Measurements from ENCODE around the gene CA10. TPM values are rescaled to one million over a fixed set of nuclear protein-coding genes. Genes with fewer than 3 reads are reported as not detected.

Gene CA10
- total and polyA plus RNA-seq, 2 experiments from 2014 or later, result 0.92 to 1.5 TPM

- H3K27ac ChIP-seq (ENCODE audit: low read depth), result no peak overlapping the region
- H3K4me2 ChIP-seq, result no peak overlapping the region
- no peak for DNase-seq (ENCODE audit: low spot score)
Observed at GRCh38 chr17:52027620-52028295, 130.8 kb downstream of the CA10 start.

More at GRCh38 chr17:52027620-52028295, 130.8 kb downstream of the CA10 start:
- H3K27me3 Mint-ChIP-seq (ENCODE audit: insufficient read depth, low read depth, poor library complexity), result peaks cover 2% of the 10 kb centered on the region
- Histone ChIP-seq H3F3A (replicated peaks; ENCODE audit: low read depth) (no peaks in the 10 kb centered on the region), H3K4me3 (no peak overlapping the region), H4K20me1 (replicated peaks; ENCODE audit: insufficient read depth) (no peaks in the 10 kb centered on the region), H3K36me3 (ENCODE audit: insufficient read depth) (no peaks in the 10 kb centered on the region), H3K9me2 (ENCODE audit: insufficient read depth) (no peaks in the 10 kb centered on the region; the same call in 1 of the 2 replicates), H3K27me3 (ENCODE audit: insufficient read depth) (no peaks in the 10 kb centered on the region), H2AFZ (no peak overlapping the region), H3K79me2 (replicated peaks; ENCODE audit: insufficient read depth) (no peaks in the 10 kb centered on the region), H3K4me1 (ENCODE audit: insufficient read depth) (no peaks in the 10 kb centered on the region)
- H3K27ac Mint-ChIP-seq, result no peak overlapping the region
- peaks cover 8% of the 10 kb centered on the region; the same call in 2 of the 3 replicates for H3K9me3 Mint-ChIP-seq
- no peak for ATAC-seq
- H3K36me3 Mint-ChIP-seq (ENCODE audit: low read depth), result no peaks in the 10 kb centered on the region
- no peak for TF ChIP-seq POLR2AphosphoS5 (IDR thresholded peaks at IDR 0.05; ENCODE audit: low read depth)
- no peak for TF ChIP-seq JUNB (IDR thresholded peaks at IDR 0.05; ENCODE audit: unreplicated experiment)
- TF ChIP-seq EZH2phosphoT487 (IDR thresholded peaks at IDR 0.05; ENCODE audit: unreplicated experiment), result no peak
- TF ChIP-seq, protein P1, sequence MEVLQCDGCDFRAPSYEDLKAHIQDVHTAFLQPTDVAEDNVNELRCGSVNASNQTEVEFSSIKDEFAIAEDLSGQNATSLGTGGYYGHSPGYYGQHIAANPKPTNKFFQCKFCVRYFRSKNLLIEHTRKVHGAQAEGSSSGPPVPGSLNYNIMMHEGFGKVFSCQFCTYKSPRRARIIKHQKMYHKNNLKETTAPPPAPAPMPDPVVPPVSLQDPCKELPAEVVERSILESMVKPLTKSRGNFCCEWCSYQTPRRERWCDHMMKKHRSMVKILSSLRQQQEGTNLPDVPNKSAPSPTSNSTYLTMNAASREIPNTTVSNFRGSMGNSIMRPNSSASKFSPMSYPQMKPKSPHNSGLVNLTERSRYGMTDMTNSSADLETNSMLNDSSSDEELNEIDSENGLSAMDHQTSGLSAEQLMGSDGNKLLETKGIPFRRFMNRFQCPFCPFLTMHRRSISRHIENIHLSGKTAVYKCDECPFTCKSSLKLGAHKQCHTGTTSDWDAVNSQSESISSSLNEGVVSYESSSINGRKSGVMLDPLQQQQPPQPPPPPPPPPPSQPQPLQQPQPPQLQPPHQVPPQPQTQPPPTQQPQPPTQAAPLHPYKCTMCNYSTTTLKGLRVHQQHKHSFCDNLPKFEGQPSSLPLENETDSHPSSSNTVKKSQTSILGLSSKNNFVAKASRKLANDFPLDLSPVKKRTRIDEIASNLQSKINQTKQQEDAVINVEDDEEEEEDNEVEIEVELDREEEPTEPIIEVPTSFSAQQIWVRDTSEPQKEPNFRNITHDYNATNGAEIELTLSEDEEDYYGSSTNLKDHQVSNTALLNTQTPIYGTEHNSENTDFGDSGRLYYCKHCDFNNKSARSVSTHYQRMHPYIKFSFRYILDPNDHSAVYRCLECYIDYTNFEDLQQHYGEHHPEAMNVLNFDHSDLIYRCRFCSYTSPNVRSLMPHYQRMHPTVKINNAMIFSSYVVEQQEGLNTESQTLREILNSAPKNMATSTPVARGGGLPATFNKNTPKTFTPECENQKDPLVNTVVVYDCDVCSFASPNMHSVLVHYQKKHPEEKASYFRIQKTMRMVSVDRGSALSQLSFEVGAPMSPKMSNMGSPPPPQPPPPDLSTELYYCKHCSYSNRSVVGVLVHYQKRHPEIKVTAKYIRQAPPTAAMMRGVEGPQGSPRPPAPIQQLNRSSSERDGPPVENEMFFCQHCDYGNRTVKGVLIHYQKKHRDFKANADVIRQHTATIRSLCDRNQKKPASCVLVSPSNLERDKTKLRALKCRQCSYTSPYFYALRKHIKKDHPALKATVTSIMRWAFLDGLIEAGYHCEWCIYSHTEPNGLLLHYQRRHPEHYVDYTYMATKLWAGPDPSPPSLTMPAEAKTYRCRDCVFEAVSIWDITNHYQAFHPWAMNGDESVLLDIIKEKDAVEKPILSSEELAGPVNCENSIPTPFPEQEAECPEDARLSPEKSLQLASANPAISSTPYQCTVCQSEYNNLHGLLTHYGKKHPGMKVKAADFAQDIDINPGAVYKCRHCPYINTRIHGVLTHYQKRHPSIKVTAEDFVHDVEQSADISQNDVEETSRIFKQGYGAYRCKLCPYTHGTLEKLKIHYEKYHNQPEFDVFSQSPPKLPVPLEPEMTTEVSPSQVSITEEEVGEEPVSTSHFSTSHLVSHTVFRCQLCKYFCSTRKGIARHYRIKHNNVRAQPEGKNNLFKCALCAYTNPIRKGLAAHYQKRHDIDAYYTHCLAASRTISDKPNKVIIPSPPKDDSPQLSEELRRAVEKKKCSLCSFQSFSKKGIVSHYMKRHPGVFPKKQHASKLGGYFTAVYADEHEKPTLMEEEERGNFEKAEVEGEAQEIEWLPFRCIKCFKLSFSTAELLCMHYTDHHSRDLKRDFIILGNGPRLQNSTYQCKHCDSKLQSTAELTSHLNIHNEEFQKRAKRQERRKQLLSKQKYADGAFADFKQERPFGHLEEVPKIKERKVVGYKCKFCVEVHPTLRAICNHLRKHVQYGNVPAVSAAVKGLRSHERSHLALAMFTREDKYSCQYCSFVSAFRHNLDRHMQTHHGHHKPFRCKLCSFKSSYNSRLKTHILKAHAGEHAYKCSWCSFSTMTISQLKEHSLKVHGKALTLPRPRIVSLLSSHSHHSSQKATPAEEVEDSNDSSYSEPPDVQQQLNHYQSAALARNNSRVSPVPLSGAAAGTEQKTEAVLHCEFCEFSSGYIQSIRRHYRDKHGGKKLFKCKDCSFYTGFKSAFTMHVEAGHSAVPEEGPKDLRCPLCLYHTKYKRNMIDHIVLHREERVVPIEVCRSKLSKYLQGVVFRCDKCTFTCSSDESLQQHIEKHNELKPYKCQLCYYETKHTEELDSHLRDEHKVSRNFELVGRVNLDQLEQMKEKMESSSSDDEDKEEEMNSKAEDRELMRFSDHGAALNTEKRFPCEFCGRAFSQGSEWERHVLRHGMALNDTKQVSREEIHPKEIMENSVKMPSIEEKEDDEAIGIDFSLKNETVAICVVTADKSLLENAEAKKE (CRISPR knock-in tag; IDR thresholded peaks at IDR 0.05), result no peak
- TF ChIP-seq CREB1 (CRISPR knock-in tag; IDR thresholded peaks at IDR 0.05; ENCODE audit: low read depth), result no peak
- TF ChIP-seq, protein P2, sequence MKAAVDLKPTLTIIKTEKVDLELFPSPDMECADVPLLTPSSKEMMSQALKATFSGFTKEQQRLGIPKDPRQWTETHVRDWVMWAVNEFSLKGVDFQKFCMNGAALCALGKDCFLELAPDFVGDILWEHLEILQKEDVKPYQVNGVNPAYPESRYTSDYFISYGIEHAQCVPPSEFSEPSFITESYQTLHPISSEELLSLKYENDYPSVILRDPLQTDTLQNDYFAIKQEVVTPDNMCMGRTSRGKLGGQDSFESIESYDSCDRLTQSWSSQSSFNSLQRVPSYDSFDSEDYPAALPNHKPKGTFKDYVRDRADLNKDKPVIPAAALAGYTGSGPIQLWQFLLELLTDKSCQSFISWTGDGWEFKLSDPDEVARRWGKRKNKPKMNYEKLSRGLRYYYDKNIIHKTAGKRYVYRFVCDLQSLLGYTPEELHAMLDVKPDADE (IDR thresholded peaks at IDR 0.05), result no peak
- no peak for TF ChIP-seq NANOG (IDR thresholded peaks at IDR 0.05; ENCODE audit: borderline replicate concordance)
- TF ChIP-seq ZNF114 (CRISPR knock-in tag; IDR thresholded peaks at IDR 0.05), result no peak
- no peak for TF ChIP-seq STAT1 (IDR thresholded peaks at IDR 0.05; ENCODE audit: unreplicated experiment)
- TF ChIP-seq CTCF (conservative IDR thresholded peaks at IDR 0.05; ENCODE audit: low read depth in 2 of 2), result no peak
- TF ChIP-seq EZH2 (IDR thresholded peaks at IDR 0.05; ENCODE audit: low read depth, unreplicated experiment), result no peak
- no peak for TF ChIP-seq ZNF331 (CRISPR knock-in tag; IDR thresholded peaks at IDR 0.05; ENCODE audit: low read depth)
- TF ChIP-seq, protein P3, sequence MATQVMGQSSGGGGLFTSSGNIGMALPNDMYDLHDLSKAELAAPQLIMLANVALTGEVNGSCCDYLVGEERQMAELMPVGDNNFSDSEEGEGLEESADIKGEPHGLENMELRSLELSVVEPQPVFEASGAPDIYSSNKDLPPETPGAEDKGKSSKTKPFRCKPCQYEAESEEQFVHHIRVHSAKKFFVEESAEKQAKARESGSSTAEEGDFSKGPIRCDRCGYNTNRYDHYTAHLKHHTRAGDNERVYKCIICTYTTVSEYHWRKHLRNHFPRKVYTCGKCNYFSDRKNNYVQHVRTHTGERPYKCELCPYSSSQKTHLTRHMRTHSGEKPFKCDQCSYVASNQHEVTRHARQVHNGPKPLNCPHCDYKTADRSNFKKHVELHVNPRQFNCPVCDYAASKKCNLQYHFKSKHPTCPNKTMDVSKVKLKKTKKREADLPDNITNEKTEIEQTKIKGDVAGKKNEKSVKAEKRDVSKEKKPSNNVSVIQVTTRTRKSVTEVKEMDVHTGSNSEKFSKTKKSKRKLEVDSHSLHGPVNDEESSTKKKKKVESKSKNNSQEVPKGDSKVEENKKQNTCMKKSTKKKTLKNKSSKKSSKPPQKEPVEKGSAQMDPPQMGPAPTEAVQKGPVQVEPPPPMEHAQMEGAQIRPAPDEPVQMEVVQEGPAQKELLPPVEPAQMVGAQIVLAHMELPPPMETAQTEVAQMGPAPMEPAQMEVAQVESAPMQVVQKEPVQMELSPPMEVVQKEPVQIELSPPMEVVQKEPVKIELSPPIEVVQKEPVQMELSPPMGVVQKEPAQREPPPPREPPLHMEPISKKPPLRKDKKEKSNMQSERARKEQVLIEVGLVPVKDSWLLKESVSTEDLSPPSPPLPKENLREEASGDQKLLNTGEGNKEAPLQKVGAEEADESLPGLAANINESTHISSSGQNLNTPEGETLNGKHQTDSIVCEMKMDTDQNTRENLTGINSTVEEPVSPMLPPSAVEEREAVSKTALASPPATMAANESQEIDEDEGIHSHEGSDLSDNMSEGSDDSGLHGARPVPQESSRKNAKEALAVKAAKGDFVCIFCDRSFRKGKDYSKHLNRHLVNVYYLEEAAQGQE (IDR thresholded peaks at IDR 0.05; ENCODE audit: unreplicated experiment), result no peak
- H3K4me3 Mint-ChIP-seq, result no peak overlapping the region
- H3K4me1 Mint-ChIP-seq, result peaks cover 5% of the 10 kb centered on the region; the same call in 2 of the 3 replicates

Data from GM23338 (cell line).